IMR-90 (cell line): Measurements from ENCODE around the gene MUCL3. TPM values are rescaled to one million over a fixed set of nuclear protein-coding genes. Genes with fewer than 3 reads are reported as not detected.

Experiments used
- ATAC-seq: fragments of 200-7000 bp; cut with Tn5 transposase; 2 replicates; pipeline ENCODE4 v1.9.1; 2020; ENCODE audit warnings: low read depth, mild to moderate bottlenecking, moderate library complexity
- BruUV-seq: library from RNA; stranded (reverse); fragments of 400-500 nt; replicated peaks from 2 replicates; lab custom pipeline; 2021; lab: Mats Ljungman, UMichigan
- CTCF ChIA-PET: fragments of 300-600 bp; formaldehyde crosslinking; extraction: SDS; loops from one replicate; lab custom pipeline; 2021; ENCODE audit warnings: antibody characterized with exemption; lab: Yijun Ruan, JAX
- POLR2A ChIA-PET: fragments of 300-600 bp; sonication (Branson Sonifier 250); formaldehyde crosslinking; loops from one replicate; lab custom pipeline; 2022; ENCODE audit warnings: antibody characterized with exemption; ENCODE audit not compliant: unreplicated experiment; lab: Charles Lee
- DNase-seq: peaks from one replicate; pipeline ENCODE4 v3.0.0; 2013
- H2AFZ ChIP-seq: replicated peaks from 2 replicates; pipeline ENCODE3; 2013; ENCODE audit warnings: low read length, mild to moderate bottlenecking; ENCODE audit not compliant: poor library complexity
- H2AK5ac ChIP-seq: 2 replicates; pipeline ENCODE4 v1.6.1; 2013; ENCODE audit warnings: low read depth, low read length, inconsistent platforms
- H2AK9ac ChIP-seq: replicated peaks from 2 replicates; pipeline ENCODE3; 2013; ENCODE audit warnings: mild to moderate bottlenecking, low read depth, low read length, moderate library complexity; ENCODE audit not compliant: poor library complexity
- H2BK120ac ChIP-seq: 2 replicates; pipeline ENCODE4 v1.6.1; 2013; ENCODE audit warnings: low read depth, low read length, inconsistent platforms
- H2BK15ac ChIP-seq: 3 replicates; pipeline ENCODE4 v1.6.1; 2013; ENCODE audit warnings: low read depth, low read length, inconsistent platforms
- H2BK20ac ChIP-seq: 2 replicates; pipeline ENCODE4 v1.6.1; 2013; ENCODE audit warnings: low read depth, mild to moderate bottlenecking, inconsistent platforms, low read length, moderate library complexity
- H2BK5ac ChIP-seq: 2 replicates; pipeline ENCODE4 v1.6.1; 2013; ENCODE audit warnings: mild to moderate bottlenecking, low read depth, low read length, inconsistent platforms; ENCODE audit not compliant: poor library complexity, severe bottlenecking
- H3K14ac ChIP-seq: replicated peaks from 2 replicates; pipeline ENCODE4 v1.6.1; 2013; ENCODE audit warnings: low read depth, low read length, inconsistent platforms
- H3K18ac ChIP-seq: 2 replicates; pipeline ENCODE4 v1.6.1; 2013; ENCODE audit warnings: low read depth, low read length, control low read depth
- H3K23ac ChIP-seq: 2 replicates; pipeline ENCODE4 v1.6.1; 2013; ENCODE audit warnings: low read depth, low read length, inconsistent platforms
- H3K27ac ChIP-seq: 2 replicates; pipeline ENCODE4 v1.5.1; 2013; ENCODE audit warnings: mild to moderate bottlenecking, control low read depth, low read length; ENCODE audit not compliant: insufficient read depth
- H3K27me3 ChIP-seq: 2 replicates; pipeline ENCODE4 v1.6.1; 2013; ENCODE audit warnings: low read length; ENCODE audit not compliant: control insufficient read depth, insufficient read depth
- H3K36me3 ChIP-seq: 2 replicates; pipeline ENCODE4 v1.6.1; 2013; ENCODE audit warnings: low read length, mixed read lengths; ENCODE audit not compliant: control insufficient read depth, insufficient read depth
- H3K4ac ChIP-seq: 2 replicates; pipeline ENCODE4 v1.6.1; 2013; ENCODE audit warnings: low read depth, low read length, inconsistent platforms
- H3K4me1 ChIP-seq: 2 replicates; pipeline ENCODE4 v1.6.1; 2013; ENCODE audit warnings: low read length, mixed read lengths; ENCODE audit not compliant: control insufficient read depth, insufficient read depth
- H3K4me2 ChIP-seq: 2 replicates; pipeline ENCODE4 v1.6.1; 2013; ENCODE audit warnings: low read depth, mild to moderate bottlenecking, control low read depth, low read length, moderate library complexity
- H3K4me3 ChIP-seq: 2 replicates; pipeline ENCODE4 v1.5.1; 2013; ENCODE audit warnings: low read depth, mild to moderate bottlenecking, control low read depth, low read length, moderate library complexity; ENCODE audit not compliant: insufficient read depth
- H3K56ac ChIP-seq: 2 replicates; pipeline ENCODE4 v1.6.1; 2013; ENCODE audit warnings: low read length, inconsistent platforms; ENCODE audit not compliant: insufficient read depth; ENCODE audit errors: extremely low read depth
- H3K79me1 ChIP-seq, 2 experiments: 2 replicates each; pipeline ENCODE4 v1.6.1; 2013; ENCODE audit warnings: low read length in 2 of 2, inconsistent platforms in 1 of 2, low read depth in 1 of 2
- H3K9ac ChIP-seq: 2 replicates; pipeline ENCODE4 v1.6.1; 2013; ENCODE audit warnings: low read depth, low read length, control low read depth
- H3K9me1 ChIP-seq: 2 replicates; pipeline ENCODE4 v1.6.1; 2013; ENCODE audit warnings: low read length, inconsistent platforms; ENCODE audit not compliant: insufficient read depth
- H3K9me3 ChIP-seq: 2 replicates; pipeline ENCODE4 v1.6.1; 2013; ENCODE audit warnings: low read length; ENCODE audit not compliant: control insufficient read depth, insufficient read depth
- H4K20me1 ChIP-seq: 2 replicates; pipeline ENCODE4 v1.6.1; 2013; ENCODE audit warnings: low read length, inconsistent platforms; ENCODE audit not compliant: insufficient read depth
- H4K5ac ChIP-seq: 2 replicates; pipeline ENCODE4 v1.6.1; 2013; ENCODE audit warnings: mild to moderate bottlenecking, low read depth, low read length, control low read depth
- H4K8ac ChIP-seq, 2 experiments: 2 replicates each; pipeline ENCODE4 v1.6.1; 2013; ENCODE audit warnings: low read depth in 2 of 2, low read length in 2 of 2, control low read depth in 1 of 2, inconsistent platforms in 1 of 2
- H4K91ac ChIP-seq: 2 replicates; pipeline ENCODE4 v1.6.1; 2013; ENCODE audit warnings: low read depth, low read length, inconsistent platforms; ENCODE audit not compliant: insufficient read depth
- CEBPB ChIP-seq: IDR thresholded peaks from 2 replicates; pipeline ENCODE4 v1.6.1; 2012; ENCODE audit warnings: low read depth, low read length, improper control_type of control experiment
- CHD1 ChIP-seq: IDR thresholded peaks from 2 replicates; pipeline ENCODE4 v1.6.1; 2012; ENCODE audit warnings: low read depth, low read length, improper control_type of control experiment
- MXI1 ChIP-seq: IDR thresholded peaks from 2 replicates; pipeline ENCODE4 v1.6.1; 2012; ENCODE audit warnings: low read depth, mild to moderate bottlenecking, low read length, moderate library complexity, borderline replicate concordance
- NFE2L2 ChIP-seq: fragments of 150-350 bp; IDR thresholded peaks from 2 replicates; pipeline ENCODE4 v1.6.1; 2016; ENCODE audit warnings: low read depth, mild to moderate bottlenecking, low read length
- POLR2A ChIP-seq: IDR thresholded peaks from 2 replicates; pipeline ENCODE4 v1.6.1; 2012; ENCODE audit warnings: mild to moderate bottlenecking, low read depth, low read length
- RAD21 ChIP-seq: IDR thresholded peaks from 2 replicates; pipeline ENCODE4 v1.6.1; 2012; ENCODE audit warnings: low read length, improper control_type of control experiment
- RCOR1 ChIP-seq: IDR thresholded peaks from 2 replicates; pipeline ENCODE4 v1.6.1; 2012; ENCODE audit warnings: mild to moderate bottlenecking, low read length, improper control_type of control experiment; ENCODE audit not compliant: insufficient replicate concordance
- RFX5 ChIP-seq: IDR thresholded peaks from 2 replicates; pipeline ENCODE4 v1.8.0; 2012; ENCODE audit warnings: low read depth, mild to moderate bottlenecking, low read length, moderate library complexity
- WGBS, 2 experiments: methylation state at CpG; one replicate each; pipeline versions ENCODE4 v1.1.5 to v1.1.7; 2013; ENCODE audit warnings: missing lambda C conversion rate in 2 of 2; ENCODE audit not compliant: insufficient read length in 1 of 2; ENCODE audit errors: extremely low coverage in 2 of 2; 5-methylcytosine and 5-hydroxymethylcytosine counted together
- dilution Hi-C: fragments of 300-500 bp; cut with HindIII; formaldehyde crosslinking; loops from one replicate; pipeline ENCODE4 v1.14.3; 2018; ENCODE audit warnings: low sequenced_read_pairs; ENCODE audit not compliant: unreplicated experiment
- in situ Hi-C: fragments of 300-500 bp; cut with MboI; formaldehyde crosslinking; loops from 3 replicates; pipeline ENCODE4 v1.14.3; 2019; ENCODE audit warnings: low sequenced_read_pairs, inconsistent platforms, mixed read lengths
- intact Hi-C: fragments of 100-400 bp; cut with micrococcal nuclease; formaldehyde crosslinking; loops from 2 replicates; pipeline ENCODE4 v1.10.0; 2022
- polyA plus RNA-seq, 3 experiments: library from polyadenylated mRNA; depleted of rRNA; stranded (reverse); fragments of >200 nt; gene quantifications; 2 replicates each; pipeline ENCODE4 v1.2.3, GENCODE V29; 2012; ENCODE audit warnings: low replicate concordance in 1 of 3
- total RNA-seq: library from RNA; depleted of rRNA; stranded (reverse); fragments of >200 nt; gene quantifications from 2 replicates; pipeline ENCODE4 v1.2.3, GENCODE V29; 2012

The MUCL3 gene
- total and polyA plus RNA-seq, 2 of the 4 experiments (the other 2 are of a cell fraction), result not detected

GRCh38 chr6:30898750-30899360, 41.9 kb upstream of the MUCL3 start:
- Histone ChIP-seq H3K4me1 (no peaks in the 10 kb centered on the region), H2AFZ (peak overlapping the region; percentile 32), H3K23ac (no peak overlapping the region), H3K18ac (no peak overlapping the region), H2BK15ac (no peak overlapping the region), H3K36me3 (peaks cover 51% of the 10 kb centered on the region), H3K4ac (no peak overlapping the region), H3K4me3 (no peak overlapping the region), H2BK5ac (no peak overlapping the region), H2BK20ac (no peak overlapping the region), H4K91ac (no peak overlapping the region), H4K20me1 (no peaks in the 10 kb centered on the region), H3K9ac (no peak overlapping the region), H3K56ac (no peak overlapping the region), H2BK120ac (no peak overlapping the region), H4K8ac (no peak overlapping the region), H3K9me1 (no peaks in the 10 kb centered on the region), H3K4me2 (no peak overlapping the region), H3K9me3 (no peaks in the 10 kb centered on the region), H3K14ac (no peak overlapping the region), H3K27ac (no peak overlapping the region), H3K79me1 (no peaks in the 10 kb centered on the region), H2AK5ac (no peak overlapping the region), H2AK9ac (no peak overlapping the region), H4K5ac (no peak overlapping the region), H3K27me3 (no peaks in the 10 kb centered on the region)
- BruUV-seq, result no TSS peak
- 83% methylated on average over 6 of the region's 23 CpGs; no CpG with 5 or more reads in 1 of the 2 experiments for WGBS, 2 experiments
- dilution Hi-C loops, result no loop called here
- ATAC-seq (no peak), DNase-seq (no peak)
- ChIA-PET CTCF (no interaction called here), POLR2A (no interaction called here)
- intact Hi-C loops, result no loop called here
- no peak for TF ChIP-seq RCOR1
- no peak for TF ChIP-seq RFX5
- TF ChIP-seq NFE2L2, result no peak
- TF ChIP-seq CHD1, result no peak
- no peak for TF ChIP-seq POLR2A
- TF ChIP-seq CEBPB, result no peak
- no peak for TF ChIP-seq RAD21
- TF ChIP-seq MXI1, result no peak
- in situ Hi-C loops, result no loop called here
